NCI-H510A (cell line): Measurements from ENCODE around the gene ITGAL.
A peak's percentile ranks its signal among the peaks of the same experiment; 100 is the strongest.
"Not testable (repeated sequence)": the region's sequence is repeated elsewhere in the genome, so short reads cannot be mapped to it uniquely, and the experiment has no call there.

Source experiments
- DNase-seq: peaks from one replicate; lab custom pipeline; 2025; lab: John Stamatoyannopoulos, UW

Gene ITGAL

DNA sequence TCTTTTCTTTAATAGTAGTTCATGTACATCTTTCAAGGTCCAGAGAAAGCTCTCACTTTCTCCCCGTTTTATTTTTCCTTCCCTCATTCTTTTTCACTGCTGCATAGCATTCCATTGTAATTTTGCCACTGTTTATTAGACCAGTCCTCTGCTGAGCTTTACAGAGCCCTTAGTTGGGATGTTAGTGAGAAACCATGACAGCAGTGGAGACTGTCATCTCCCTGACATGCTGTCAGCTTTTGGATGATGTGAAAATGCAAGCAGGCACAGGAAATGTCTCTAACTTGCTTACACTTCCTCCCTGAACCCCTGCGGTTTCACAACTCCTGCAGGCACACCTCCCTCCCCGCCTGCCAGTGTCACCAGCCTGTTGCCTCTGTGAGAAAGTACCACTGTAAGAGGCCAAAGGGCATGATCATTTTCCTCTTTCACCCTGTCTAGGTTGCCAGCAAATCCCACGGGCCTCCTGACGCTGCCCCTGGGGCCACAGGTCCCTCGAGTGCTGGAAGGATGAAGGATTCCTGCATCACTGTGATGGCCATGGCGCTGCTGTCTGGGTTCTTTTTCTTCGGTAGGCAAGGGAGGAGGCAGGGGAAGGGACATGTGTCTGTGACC lies at the start of gene ITGAL:
ITGAL (plus strand) TSS at position 415 of the 615 bp plus-strand sequence; CDS start at position 511, 96 bp downstream.
- no peak for DNase-seq

DNA sequence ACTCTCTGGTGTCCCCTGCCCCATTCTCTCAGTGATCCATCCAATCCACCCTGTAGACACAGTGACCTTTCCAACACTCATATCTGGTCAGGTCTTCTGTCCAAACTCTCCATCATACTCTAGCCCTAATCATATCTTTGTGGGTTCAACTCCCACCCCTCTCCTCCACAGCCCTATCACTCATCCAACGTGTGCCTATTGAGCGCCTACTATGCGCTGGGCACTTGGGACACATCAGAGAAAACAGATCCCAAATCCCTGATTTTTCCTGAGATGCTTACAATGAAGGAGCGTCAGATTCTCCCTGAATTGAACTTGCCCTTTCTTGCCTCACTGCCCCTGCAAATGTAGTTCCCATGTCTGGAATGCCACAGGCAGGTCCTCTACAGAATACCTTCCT lies 44.5 kb upstream of the ITGAL start:
- DNase-seq, result no peak

DNA sequence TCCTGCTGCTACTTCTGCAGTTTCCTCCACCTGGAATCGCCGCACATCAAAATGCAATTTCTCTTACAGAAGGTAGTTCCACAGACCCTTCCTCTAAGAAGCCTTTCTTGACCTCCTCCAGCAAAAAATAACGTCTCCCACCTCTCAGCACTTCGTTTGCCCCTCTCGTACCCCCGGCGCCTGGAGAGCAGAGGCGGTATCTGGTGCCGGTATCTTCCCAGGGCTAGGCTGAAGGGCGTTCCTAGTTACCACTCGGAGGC lies 43.2 kb upstream of the ITGAL start:
- peak; percentile 61 for DNase-seq

DNA sequence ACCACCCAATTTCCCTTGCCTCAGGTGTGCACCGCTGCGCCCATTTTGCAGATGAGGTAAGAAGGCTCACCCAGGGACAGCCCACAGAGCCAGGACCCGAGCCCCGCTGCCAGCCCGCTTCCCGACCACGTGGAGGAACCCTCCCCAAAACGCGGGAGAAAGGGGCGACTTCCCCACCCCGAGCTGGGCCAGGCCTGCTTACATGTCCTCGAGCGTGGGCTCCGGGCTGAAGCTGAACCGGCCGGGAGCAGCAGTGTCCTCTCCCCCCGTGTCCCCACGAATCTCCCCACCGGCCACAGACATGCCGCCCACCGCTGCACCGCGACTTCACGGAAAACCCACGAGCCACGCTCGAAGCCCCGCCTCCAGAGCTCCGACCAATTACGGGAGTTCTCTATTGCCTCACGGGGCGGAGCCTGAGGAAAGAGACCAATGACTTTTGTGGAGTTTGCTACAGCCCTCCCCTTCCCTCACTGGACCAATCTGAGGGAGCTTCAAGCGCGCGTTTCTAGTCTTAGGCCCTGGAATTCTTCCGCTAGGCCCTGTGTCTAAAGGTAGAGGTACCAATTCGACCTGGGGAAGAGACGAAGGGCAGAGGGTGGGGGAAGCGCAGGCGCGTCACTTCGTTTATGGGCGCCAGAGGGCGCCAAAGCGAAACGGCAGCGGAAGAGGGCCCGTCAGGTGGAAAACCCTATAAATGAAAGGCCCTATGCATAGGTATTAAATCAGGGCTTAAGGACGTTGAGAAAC lies 42.7 kb upstream of the ITGAL start, which contains the start of gene DCTPP1:
DCTPP1 (minus strand) TSS at position 353 of the 750 bp plus-strand sequence; CDS start at position 303, 50 bp downstream.
- DNase-seq, result peak; percentile 99

DNA sequence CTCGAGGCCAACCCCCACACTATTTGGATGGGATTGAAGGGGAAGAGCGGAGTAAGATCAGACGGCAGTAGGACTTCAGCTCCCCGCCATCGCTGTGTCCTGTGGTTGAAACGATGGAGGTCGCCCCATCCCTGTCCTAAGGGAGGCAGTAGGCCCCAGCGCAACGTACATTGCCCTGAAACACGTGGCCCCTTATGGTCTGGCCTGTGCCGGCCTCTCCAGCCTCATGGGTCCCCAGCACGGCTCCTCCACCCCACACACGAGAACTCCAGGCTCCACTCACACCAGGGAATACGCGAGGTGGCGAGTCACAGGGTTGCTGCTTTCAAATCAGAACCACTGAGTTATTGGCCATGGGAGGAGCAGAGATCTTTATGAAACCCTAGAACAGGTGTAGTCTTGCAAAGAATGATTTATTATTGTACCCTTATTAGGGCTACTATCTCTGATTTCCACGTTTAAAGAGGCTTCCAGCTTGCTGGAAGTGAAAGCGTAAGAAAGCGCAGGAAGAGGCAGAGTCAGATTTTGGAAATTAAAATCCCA lies 42.0 kb upstream of the ITGAL start:
- DNase-seq, result no peak

DNA sequence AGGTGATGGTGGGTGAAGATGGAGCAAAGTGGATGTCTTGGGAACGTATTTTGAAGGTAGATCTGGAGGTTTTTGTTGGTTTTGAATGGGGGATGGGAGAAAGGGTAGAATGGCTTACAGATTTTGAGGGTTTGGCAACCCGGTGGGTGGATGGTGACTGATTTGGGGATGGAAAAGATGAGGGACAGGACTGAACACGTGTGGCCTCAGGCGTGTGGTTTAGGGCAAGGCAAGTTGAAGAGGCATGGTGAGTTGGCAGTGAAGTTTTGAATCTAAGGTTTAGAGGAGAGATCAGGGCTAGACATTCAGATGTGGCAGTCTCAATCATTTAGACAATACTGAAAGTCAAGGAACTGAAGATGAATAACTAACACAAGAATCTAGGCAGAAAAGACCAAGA lies 37.7 kb upstream of the ITGAL start:
- no peak for DNase-seq

DNA sequence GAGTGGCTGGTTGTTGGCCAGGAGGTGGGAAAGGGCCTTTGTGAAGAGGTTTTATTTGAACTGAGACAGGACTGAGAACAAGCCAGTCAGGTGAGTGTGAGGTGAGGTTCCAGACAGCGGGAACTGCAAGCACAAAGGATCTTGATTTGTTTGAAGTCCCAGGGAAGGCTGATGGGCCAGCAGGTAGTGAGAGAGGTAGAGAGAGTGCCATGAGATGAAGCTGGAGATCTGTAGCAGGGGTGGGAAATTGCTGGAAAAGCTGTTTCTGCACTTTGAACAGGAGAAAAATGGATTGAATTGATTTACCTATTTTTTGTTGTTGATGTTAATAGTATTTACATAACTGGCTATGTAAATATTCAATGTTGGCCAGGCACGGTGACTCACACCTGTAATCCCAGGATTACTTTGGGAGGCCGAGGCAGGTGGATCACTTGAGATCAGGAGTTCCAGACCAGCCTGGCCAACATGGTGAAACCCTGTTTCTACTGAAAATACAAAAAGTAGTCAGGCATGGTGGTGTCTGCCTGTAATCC lies 35.0 kb upstream of the ITGAL start:
- peak; percentile 87 for DNase-seq

DNA sequence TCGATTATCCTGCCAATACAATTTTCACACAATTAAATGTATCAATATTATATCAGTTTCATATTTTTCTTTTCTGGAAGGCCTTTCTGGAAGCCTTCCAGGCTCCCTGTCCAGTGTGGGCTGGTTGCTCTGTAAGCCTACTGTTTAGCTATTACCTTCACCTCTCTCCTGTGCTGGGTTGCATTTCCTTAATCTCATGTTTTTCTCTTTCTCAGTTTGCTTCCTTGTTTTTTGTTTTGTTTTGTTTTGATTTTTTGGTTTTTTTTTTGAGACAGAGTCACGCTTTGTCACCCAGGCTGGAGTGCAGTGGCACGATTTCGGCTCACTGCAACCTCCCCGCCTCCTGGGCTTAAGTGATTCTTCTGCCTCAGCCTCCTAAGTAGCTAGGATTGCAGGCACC lies 33.7 kb upstream of the ITGAL start:
- DNase-seq, result no peak

DNA sequence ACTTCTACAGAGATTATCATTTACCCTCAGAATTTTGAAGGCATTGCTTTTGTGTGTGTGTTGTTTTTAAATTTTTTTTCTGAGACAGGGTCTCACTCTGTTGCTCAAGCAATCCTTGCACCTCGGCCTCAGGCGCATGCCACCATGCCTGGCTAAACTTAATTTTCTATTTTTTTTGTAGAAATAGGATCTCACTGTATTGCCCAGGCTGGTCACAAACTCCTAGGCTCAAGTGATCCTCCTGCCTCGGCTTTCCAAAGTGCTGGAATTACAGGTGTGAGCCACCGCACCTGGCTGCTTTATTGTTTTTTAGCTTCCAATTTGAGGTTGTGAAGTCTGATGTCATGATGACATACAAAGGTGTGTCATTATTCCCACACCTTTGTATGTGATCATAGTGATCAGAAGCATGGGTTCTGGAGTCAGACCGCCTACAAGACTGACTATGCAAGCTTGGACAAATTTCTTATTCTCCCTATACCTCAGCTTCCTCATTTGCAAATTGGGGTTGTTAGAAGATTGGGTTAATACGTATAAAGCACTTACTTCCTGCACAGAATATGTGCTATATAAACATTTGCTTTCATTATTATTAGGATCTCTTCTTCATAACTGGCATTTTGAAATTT lies 32.7 kb upstream of the ITGAL start:
- no peak for DNase-seq

DNA sequence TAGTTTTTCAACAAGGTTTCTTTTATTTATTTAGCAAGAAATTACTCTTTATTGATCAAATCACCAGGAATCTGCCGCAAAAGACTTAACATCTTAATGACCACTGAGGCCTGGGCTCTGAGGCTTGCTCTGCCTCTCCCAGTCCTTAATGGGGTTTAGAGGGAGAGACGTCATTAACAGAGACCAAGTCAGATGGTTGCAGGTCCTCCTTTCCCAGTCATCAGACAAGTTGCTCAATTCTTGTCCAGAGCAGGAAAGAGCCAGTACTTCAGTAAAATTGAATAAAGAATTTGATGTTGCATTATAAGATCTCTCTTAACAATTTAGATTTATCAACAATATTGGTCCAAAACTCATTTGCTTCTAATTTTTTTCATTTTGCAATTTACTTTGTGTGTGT lies 28.9 kb upstream of the ITGAL start:
- no peak for DNase-seq

DNA sequence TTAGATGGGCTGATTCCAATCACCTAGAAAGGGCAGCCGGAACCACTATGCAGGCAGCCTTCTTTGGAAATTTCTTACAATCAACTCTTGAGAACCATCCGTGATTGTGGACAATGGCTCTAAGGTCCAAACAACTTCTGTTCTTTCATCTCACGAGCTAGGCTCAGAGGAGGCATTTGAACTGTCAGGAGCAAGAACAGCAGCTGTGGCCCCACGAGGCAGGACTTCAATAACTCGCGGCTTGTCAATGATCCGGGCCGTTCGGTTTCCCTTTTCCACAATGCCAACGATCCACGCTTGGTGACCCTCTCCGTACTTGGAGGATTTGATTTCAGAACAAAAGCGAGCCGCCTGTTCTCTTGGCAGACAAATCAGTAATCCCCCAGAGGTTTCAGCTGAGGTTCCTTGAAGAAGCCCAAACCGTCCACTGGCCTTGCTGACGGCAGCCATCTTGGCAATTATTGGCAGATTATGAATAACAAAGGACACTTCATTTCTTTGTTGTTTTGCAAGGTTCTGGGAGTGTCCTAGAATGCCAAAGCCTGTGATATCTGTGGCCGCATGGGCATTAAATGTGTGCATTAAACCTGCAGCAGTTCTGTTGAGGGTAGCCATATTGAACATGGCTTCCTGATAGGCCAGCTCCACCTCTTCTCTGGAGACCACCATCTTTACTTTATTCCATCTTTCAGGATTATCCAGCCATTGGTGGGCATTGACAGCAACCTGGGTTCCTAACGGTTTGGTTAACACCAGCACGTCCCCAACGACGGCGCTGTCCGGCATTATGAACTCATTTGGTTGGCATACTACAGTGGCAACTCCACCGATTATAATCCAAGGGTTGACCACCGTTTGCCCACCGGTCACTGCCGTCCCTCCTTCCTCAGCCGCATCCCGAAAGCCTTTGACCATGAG lies 28.1 kb upstream of the ITGAL start:
- DNase-seq, result no peak

DNA sequence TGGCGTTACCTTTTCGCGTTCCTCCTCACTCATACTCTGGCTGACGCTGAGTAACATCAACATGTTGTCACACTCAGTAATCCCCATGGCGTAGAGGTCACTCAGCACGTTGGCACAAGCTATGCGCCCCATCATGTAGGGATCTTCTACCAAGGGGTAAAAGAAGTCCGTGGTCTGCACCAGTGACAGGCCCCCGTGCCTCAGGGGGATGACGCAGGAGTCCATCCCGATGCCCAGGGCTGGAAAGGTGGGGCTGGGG lies 27.5 kb upstream of the ITGAL start:
- no peak for DNase-seq

DNA sequence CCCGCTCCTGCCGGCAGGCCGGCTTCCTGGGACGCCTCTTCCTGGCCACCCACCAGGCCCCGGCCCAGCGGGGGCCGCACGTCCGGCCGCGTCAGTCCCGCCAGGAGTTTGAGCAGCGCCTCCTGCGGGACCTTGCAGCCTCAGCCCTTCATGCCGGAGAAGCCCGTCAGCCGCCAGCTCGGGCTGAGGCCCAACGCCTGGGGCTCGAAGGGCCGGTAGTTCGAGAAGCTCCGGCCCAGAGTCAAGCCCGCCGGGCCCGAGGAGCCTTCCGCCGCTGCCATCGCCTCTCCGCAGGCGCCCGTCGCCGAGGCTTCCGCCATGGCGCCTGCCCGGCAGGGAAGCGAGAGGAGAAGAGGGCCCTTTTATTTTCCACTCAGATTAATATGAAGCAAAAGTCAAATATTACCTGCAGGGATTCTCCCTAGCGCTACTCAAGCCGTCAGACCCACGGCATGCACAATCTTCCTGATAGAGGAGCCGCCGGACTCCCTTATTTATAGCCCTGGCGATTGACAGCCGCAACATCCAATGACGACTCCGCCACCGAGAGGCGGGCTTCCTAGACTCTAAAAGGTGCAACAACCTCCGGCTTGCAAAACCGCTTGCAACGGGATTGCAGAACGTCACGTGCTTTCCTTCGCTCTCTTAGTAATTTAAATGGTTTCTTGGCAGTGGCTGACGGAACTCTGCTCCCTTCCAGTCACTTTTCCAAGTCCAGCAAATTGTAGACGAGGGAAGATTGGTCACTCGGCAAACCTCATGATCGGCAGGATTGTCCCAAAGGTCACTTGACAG lies 26.9 kb upstream of the ITGAL start, which contains the start of gene SEPHS2:
SEPHS2 (minus strand) TSS at position 467 of the 795 bp plus-strand sequence; CDS start at position 320, 147 bp downstream.
- DNase-seq, result peak; percentile 96

DNA sequence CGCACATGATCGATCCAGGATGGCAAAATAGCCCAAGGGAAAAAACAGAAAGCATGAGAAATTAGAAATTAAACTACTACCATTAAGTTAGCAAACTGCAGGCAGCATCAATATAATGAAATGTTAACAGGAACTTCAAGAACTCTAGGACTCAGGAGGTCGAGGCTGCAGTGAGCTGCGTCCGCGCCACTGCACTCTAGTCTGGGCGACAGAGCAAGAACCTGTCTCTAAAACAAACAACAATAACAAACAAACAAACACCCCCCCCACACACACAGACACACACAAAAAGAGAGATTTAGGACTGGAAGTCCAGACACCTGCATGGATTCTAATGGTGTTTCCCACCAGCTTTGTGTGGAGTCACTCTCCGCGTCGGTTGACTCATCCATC lies 26.3 kb upstream of the ITGAL start:
- no peak for DNase-seq

DNA sequence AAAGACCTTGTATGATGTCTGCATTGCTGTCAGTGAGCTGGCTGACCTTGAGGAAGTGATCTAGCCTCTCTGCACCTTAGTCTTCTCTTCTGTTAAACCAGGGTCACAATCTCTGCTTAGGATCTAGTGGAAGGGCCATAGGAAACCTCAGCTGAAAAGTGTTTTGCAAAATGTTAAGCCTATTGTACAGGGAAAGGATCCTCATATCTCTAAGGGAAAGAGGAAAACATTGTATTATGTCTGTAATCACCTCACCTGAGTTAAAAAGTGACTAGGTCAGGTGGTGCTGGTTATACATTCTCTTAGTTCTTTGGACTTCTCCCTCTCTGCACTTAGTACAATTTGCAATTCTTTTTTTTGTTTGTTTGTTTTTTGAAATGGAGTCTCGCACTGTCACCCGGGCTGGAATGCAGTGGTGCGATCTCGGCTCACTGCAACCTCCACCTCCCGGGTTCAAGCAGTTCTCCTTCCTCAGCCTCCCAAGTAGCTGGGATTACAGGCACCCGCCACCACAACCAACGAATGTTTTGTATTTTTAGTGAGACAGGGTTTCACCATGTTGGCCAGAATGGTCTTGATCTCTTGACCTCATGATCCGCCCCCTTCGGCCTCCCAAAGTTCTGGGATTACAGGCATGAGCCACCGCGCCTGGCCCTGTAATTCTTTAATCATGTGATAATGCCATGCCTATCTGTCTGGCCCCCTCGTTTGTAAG lies 24.9 kb upstream of the ITGAL start:
- DNase-seq, result no peak

DNA sequence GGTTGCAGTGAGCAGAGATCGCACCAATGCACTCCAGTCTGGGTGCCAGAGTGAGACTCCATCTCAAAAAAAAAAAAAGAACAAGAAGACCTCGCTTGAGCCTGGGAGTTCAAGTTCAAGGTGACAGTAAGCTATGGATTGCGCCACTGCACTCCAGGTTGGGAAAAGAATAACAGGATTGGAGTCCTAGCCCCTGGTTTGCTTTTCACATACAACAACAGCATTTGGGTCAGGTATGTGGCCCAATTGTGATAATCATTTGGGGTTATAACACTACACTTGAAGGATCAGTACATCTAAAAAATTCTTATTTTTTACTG lies 23.5 kb upstream of the ITGAL start:
- no peak for DNase-seq

DNA sequence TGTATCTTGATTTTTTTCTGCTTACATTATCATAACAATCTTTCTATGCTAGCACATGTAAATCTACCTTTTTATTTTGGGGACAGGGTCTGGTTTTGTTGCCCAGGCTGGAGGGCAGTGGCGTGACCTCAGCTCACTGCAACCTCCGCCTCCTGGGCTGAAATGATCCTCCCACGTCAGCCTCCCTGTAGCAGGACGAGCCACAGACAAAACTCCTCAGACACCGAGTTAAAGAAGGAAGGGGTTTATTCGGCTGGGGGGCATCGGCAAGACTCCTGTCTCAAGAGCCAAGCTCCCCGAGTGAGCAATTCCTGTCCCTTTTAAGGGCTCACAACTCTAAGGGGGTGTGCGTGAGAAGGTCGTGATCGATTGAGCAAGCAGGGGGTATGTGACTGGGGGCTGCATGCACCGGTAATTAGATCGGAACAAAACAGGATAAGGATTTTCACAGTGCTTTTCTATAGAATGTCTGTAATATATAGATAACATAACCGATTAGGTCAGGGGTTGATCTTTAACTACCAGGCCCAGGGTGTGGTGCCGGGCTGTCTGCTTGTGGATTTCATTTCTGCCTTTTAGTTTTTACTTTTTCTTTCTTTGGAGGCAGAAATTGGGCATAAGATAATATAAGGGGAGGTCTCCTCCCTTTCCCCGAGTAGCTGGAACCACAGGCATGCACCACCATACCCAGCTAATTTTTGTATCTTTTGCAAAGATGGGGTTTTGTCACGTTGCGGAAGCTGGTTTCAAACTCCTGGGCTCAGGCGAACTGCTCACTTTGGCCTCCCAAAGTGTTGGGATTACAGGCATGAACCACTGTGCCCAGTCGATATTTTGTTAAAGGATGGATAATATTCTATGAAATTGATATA lies 19.6 kb upstream of the ITGAL start:
- DNase-seq, result not testable (repeated sequence)

DNA sequence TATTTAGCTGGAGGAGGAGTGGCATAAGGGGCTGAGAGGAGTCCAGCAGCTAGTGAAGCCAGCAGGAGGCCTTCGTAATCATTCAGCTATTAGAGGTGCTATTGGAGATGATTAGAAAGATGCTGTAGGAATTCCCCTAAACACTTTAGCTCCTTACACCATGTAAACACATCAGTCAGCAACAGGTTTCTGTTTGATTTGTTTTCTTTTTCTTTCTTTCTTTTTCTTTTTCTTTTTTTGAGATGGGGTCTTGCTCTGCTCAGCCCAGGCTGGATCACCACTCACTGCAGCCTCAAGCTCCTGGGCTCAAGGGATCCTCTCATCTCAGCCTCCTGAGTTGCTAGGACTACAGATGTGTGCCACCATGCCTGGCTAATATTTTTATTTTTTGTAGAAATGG lies 16.2 kb upstream of the ITGAL start:
- no peak for DNase-seq

DNA sequence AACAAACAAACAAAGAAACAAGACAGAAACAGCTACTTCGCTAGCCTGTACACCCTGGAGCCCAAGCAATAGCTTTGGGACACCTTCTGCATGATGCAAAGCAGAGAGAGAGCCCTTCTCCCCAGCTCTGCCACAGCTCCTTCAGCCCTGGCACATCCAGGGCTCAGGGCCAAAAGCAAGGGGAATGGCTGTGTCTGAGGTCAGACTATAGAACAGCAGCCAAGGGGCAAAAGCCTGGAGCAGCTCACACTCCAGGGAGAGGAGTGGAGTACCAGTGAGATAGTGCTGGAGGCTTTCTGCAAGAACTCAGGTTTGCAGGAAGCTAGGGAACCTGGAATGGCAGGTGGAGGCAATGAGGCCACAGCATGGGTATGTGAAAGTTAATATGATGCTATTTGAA lies 15.3 kb upstream of the ITGAL start:
- DNase-seq, result no peak
